SK-N-SH (cell line): ENCODE measurements around the gene SUPT3H. TPM values are rescaled to one million over a fixed set of nuclear protein-coding genes. Genes with fewer than 3 reads are reported as not detected.
"Not testable (repeated sequence)": the region's sequence is repeated elsewhere in the genome, so short reads cannot be mapped to it uniquely, and the experiment has no call there.

Source experiments
- CTCF ChIA-PET: fragments of 300-600, 350-600 bp; formaldehyde crosslinking; extraction: SDS; loops from one replicate; lab custom pipeline; 2021; lab: Yijun Ruan, JAX
- POLR2A ChIA-PET: fragments of 350-600 bp; sonication (Branson Sonifier 250); formaldehyde crosslinking; extraction: SDS; loops from one replicate; lab custom pipeline; 2020; ENCODE audit warnings: antibody characterized with exemption, inconsistent platforms; lab: Yijun Ruan, JAX
- DNase-seq: peaks from one replicate; pipeline ENCODE4 v3.0.0; 2012
- H2AFZ ChIP-seq: fragments of 200-600 bp; sonication (generic); 2 replicates; pipeline ENCODE4 v1.8.1; 2016; ENCODE audit warnings: antibody characterized with exemption, mild to moderate bottlenecking, low read depth
- H3F3A ChIP-seq: fragments of 200-600 bp; sonication (generic); replicated peaks from 2 replicates; pipeline ENCODE3; 2016; ENCODE audit warnings: antibody characterized with exemption, mild to moderate bottlenecking; ENCODE audit not compliant: insufficient read depth
- H3K27ac ChIP-seq, 2 experiments: fragments of 200-500 bp in 1 of 2; fragments of 200-600 bp in 1 of 2; sonication (Bioruptor generic) in 1 of 2; sonication (generic), shearing (Covaris generic) in 1 of 2; 2 replicates each; pipeline versions ENCODE4 v1.5.1 to v1.6.1; 2014 to 2016; ENCODE audit warnings: low read depth in 2 of 2, inconsistent platforms in 1 of 2, low read length in 1 of 2, mild to moderate bottlenecking in 1 of 2, mixed read lengths in 1 of 2
- H3K27me3 ChIP-seq: fragments of 200-600 bp; sonication (generic), shearing (Covaris generic); 2 replicates; pipeline ENCODE4 v1.6.1; 2016; ENCODE audit warnings: mixed run types; ENCODE audit not compliant: insufficient read depth
- H3K36me3 ChIP-seq, 2 experiments: fragments of 200-500 bp in 1 of 2; fragments of 200-600 bp in 1 of 2; sonication (Bioruptor generic) in 1 of 2; sonication (generic) in 1 of 2; replicated peaks in 1 of 2; 2 replicates each; pipeline versions ENCODE3 to v1.5.1; 2014 to 2016; ENCODE audit warnings: low read length in 1 of 2, mild to moderate bottlenecking in 1 of 2; ENCODE audit not compliant: insufficient read depth in 2 of 2, control insufficient read depth in 1 of 2
- H3K4me1 ChIP-seq, 2 experiments: fragments of 200-500 bp in 1 of 2; fragments of 200-600 bp in 1 of 2; sonication (Bioruptor generic) in 1 of 2; sonication (generic), shearing (Covaris generic) in 1 of 2; 2 replicates each; pipeline versions ENCODE4 v1.5.1 to v1.6.1; 2014 to 2016; ENCODE audit warnings: low read depth in 1 of 2, low read length in 1 of 2, mixed run types in 1 of 2; ENCODE audit not compliant: insufficient read depth in 2 of 2, control insufficient read depth in 1 of 2
- H3K4me2 ChIP-seq: fragments of 200-600 bp; sonication (generic), shearing (Covaris generic); 2 replicates; pipeline ENCODE4 v1.6.1; 2017; ENCODE audit warnings: mixed run types
- H3K4me3 ChIP-seq, 2 experiments: fragments of 200-500 bp in 1 of 2; fragments of 200-600 bp in 1 of 2; sonication (Bioruptor generic) in 1 of 2; sonication (generic), shearing (Covaris generic) in 1 of 2; 2 replicates each; pipeline versions ENCODE4 v1.5.1 to v1.8.1; 2014 to 2016; ENCODE audit warnings: low read depth in 2 of 2, inconsistent platforms in 1 of 2, low read length in 1 of 2, mild to moderate bottlenecking in 1 of 2, mixed read lengths in 1 of 2, moderate library complexity in 1 of 2
- H3K79me2 ChIP-seq: fragments of 200-600 bp; sonication (generic); 2 replicates; pipeline ENCODE4 v1.8.1; 2017; ENCODE audit warnings: mild to moderate bottlenecking; ENCODE audit not compliant: insufficient read depth
- H3K9ac ChIP-seq: fragments of 200-600 bp; sonication (generic); 2 replicates; pipeline ENCODE4 v1.6.1; 2017; ENCODE audit warnings: mixed run types
- H3K9me2 ChIP-seq: fragments of 200-600 bp; sonication (generic); 2 replicates; pipeline ENCODE4 v1.6.1; 2017; ENCODE audit warnings: mixed run types
- H3K9me3 ChIP-seq: fragments of 200-600 bp; sonication (generic); 2 replicates; pipeline ENCODE4 v1.6.1; 2017; ENCODE audit warnings: mixed run types, mild to moderate bottlenecking, moderate library complexity
- H4K20me1 ChIP-seq: fragments of 200-600 bp; sonication (generic); 2 replicates; pipeline ENCODE4 v1.6.1; 2017; ENCODE audit warnings: mild to moderate bottlenecking, mixed run types; ENCODE audit not compliant: insufficient read depth
- ELF1 ChIP-seq: IDR thresholded peaks from 2 replicates; pipeline ENCODE4 v1.4.0; 2012
- FOXJ3 ChIP-seq: sonication (generic); formaldehyde crosslinking; IDR thresholded peaks from 2 replicates; pipeline ENCODE4 v1.5.1; 2020; ENCODE audit warnings: mild to moderate bottlenecking, missing genetic modification reagents
- FOXM1 ChIP-seq: IDR thresholded peaks from 2 replicates; pipeline ENCODE4 v1.4.0; 2012; ENCODE audit warnings: low read depth, mild to moderate bottlenecking
- GATA2 ChIP-seq: sonication (generic); formaldehyde crosslinking; IDR thresholded peaks from 2 replicates; pipeline ENCODE4 v1.5.0; 2020; ENCODE audit warnings: mild to moderate bottlenecking, missing genetic modification reagents
- IRF3 ChIP-seq: fragments of 150-350 bp; IDR thresholded peaks from 2 replicates; pipeline ENCODE4 v1.6.1; 2016; ENCODE audit warnings: mild to moderate bottlenecking, low read depth, low read length
- NFIC ChIP-seq: IDR thresholded peaks from 2 replicates; pipeline ENCODE4 v1.4.0; 2012; ENCODE audit warnings: borderline replicate concordance
- RAD21 ChIP-seq: IDR thresholded peaks from 2 replicates; pipeline ENCODE4 v1.6.1; 2012; ENCODE audit warnings: mild to moderate bottlenecking, low read length
- TAF1 ChIP-seq: IDR thresholded peaks from 2 replicates; pipeline ENCODE4 v1.6.1; 2012; ENCODE audit warnings: low read depth, mild to moderate bottlenecking, low read length, moderate library complexity, borderline replicate concordance
- TEAD4 ChIP-seq: IDR thresholded peaks from 2 replicates; pipeline ENCODE4 v1.4.0; 2012; ENCODE audit warnings: mild to moderate bottlenecking, borderline replicate concordance; ENCODE audit not compliant: insufficient read depth
- WGBS: methylation state at CpG from one replicate; pipeline ENCODE4 v1.1.6; 2017; ENCODE audit warnings: low lambda C conversion rate; 5-methylcytosine and 5-hydroxymethylcytosine counted together
- polyA plus RNA-seq, 3 experiments: library from polyadenylated mRNA; depleted of rRNA; stranded (reverse); fragments of >200 nt; gene quantifications; 2 replicates each; pipeline ENCODE4 v1.2.3, GENCODE V29; 2012
- TF ChIP-seq, protein P1 (sequence below): IDR thresholded peaks from 2 replicates; pipeline ENCODE4 v1.4.0; 2012; ENCODE audit warnings: low read depth
- TF ChIP-seq, protein P2 (sequence below): IDR thresholded peaks from 2 replicates; pipeline ENCODE4; 2012

Gene SUPT3H
- polyA plus RNA-seq, 1 of the 3 experiments (the other 2 are of a cell fraction): 10.9 TPM

DNA sequence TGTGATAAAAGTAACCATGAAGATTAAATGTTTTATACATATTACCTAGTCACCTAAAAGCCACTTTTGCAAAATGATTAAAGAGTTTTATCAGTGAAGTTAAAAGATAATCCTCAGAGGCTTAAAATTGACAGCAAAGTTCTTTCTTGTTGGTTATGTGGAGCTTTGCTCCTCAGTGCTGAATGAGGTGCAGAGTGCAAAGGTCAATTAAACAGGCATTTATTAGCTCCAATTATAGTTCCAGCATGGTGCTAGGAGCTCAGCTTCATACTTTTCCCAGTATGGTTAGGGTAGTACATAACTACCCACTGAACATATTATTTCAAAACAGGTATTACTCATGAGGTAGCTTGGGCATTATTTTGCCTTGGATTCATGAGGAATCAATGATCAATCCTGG, 463.6 kb downstream of the SUPT3H start:
- POLR2A ChIA-PET: no interaction called here
- no peaks in the 10 kb centered on the region for H3F3A ChIP-seq
- H3K4me3 ChIP-seq: no peak overlapping the region
- no peaks in the 10 kb centered on the region for H3K36me3 ChIP-seq
- H3K4me1 ChIP-seq: no peaks in the 10 kb centered on the region; a peak in 1 of 4 replicates
- H3K27me3 ChIP-seq: no peaks in the 10 kb centered on the region
- no peak overlapping the region for H3K9ac ChIP-seq
- no peaks in the 10 kb centered on the region for H3K9me3 ChIP-seq
- no peaks in the 10 kb centered on the region for H3K9me2 ChIP-seq
- H3K27ac ChIP-seq: no peak overlapping the region
- no peak overlapping the region for H2AFZ ChIP-seq
- CTCF ChIA-PET: interaction anchor here (1.0 kb wide), 1 partner anchor 204 kb away, joined by 3 read pairs; no protein-coding TSS in a partner anchor
- H4K20me1 ChIP-seq: no peaks in the 10 kb centered on the region
- TF ChIP-seq TEAD4 (no peak), FOXM1 (no peak), NFIC (no peak), IRF3 (no peak), FOXJ3 (no peak), RAD21 (no peak)
- TF ChIP-seq, protein P1, sequence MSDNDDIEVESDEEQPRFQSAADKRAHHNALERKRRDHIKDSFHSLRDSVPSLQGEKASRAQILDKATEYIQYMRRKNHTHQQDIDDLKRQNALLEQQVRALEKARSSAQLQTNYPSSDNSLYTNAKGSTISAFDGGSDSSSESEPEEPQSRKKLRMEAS: no peak
- TF ChIP-seq, protein P2, sequence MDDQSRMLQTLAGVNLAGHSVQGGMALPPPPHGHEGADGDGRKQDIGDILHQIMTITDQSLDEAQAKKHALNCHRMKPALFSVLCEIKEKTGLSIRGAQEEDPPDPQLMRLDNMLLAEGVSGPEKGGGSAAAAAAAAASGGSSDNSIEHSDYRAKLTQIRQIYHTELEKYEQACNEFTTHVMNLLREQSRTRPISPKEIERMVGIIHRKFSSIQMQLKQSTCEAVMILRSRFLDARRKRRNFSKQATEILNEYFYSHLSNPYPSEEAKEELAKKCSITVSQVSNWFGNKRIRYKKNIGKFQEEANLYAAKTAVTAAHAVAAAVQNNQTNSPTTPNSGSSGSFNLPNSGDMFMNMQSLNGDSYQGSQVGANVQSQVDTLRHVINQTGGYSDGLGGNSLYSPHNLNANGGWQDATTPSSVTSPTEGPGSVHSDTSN: no peak
- no peaks in the 10 kb centered on the region for H3K79me2 ChIP-seq
- no peak overlapping the region for H3K4me2 ChIP-seq
- no peak for DNase-seq

GRCh38 chr6:44906761-44907160, 471.0 kb downstream of the SUPT3H start:
- no peak overlapping the region for H3K4me3 ChIP-seq
- no peaks in the 10 kb centered on the region for H3K9me3 ChIP-seq
- ChIA-PET POLR2A (no interaction called here), CTCF (no interaction called here)
- no peak overlapping the region for H3K9ac ChIP-seq
- H3K9me2 ChIP-seq: no peaks in the 10 kb centered on the region
- H3K79me2 ChIP-seq: no peaks in the 10 kb centered on the region
- no peaks in the 10 kb centered on the region for H3F3A ChIP-seq
- no peak overlapping the region for H3K4me2 ChIP-seq
- H3K27ac ChIP-seq: no peak overlapping the region
- no peaks in the 10 kb centered on the region for H3K36me3 ChIP-seq
- no peak overlapping the region for H2AFZ ChIP-seq
- no peaks in the 10 kb centered on the region for H4K20me1 ChIP-seq
- H3K27me3 ChIP-seq: no peaks in the 10 kb centered on the region
- H3K4me1 ChIP-seq: no peaks in the 10 kb centered on the region
- WGBS: 65% methylated on average over 2 of the region's 2 CpGs
- no peak for DNase-seq
- TF ChIP-seq ELF1 (no peak), NFIC (no peak), TAF1 (no peak), GATA2 (CRISPR knock-in tag) (no peak)

DNA sequence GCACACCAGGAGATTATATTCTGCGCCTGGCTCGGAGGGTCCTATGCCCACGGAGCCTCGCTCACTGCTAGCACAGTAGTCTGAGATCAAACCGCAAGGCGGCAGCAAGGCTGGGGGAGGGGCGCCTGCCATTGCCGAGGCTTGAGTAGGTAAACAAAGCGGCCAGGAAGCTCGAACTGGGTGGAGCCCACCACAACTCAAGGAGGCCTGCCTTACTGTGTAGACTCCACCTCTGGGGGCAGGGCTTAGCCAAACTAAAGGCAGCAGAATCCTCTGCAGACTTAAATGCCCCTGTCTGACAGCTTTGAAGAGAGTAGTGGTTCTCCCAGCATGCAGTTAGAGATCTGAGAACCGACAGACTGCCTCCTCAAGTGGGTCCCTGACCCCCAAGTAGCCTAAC, 477.4 kb downstream of the SUPT3H start:
- POLR2A ChIA-PET, H3K9ac ChIP-seq, DNase-seq, H2AFZ ChIP-seq, H3K9me3 ChIP-seq, H3K4me2 ChIP-seq, H4K20me1 ChIP-seq, CTCF ChIA-PET, H3K79me2 ChIP-seq, H3K4me1 ChIP-seq, H3K9me2 ChIP-seq, H3K36me3 ChIP-seq, H3K27ac ChIP-seq, H3K27me3 ChIP-seq, H3F3A ChIP-seq, H3K4me3 ChIP-seq: not testable (repeated sequence)
- 69% methylated on average over 6 of the region's 11 CpGs for WGBS
